HG02970 (cell line): ENCODE data around the gene F13A1.

Experiments
- ATAC-seq: cut with Tn5 transposase; IDR thresholded peaks from one replicate; pipeline ENCODE4 v1.9.1; 2021; ENCODE audit warnings: mild to moderate bottlenecking, moderate library complexity, moderate number of reproducible peaks; ENCODE audit not compliant: unreplicated experiment, low FRiP score

Gene F13A1

DNA sequence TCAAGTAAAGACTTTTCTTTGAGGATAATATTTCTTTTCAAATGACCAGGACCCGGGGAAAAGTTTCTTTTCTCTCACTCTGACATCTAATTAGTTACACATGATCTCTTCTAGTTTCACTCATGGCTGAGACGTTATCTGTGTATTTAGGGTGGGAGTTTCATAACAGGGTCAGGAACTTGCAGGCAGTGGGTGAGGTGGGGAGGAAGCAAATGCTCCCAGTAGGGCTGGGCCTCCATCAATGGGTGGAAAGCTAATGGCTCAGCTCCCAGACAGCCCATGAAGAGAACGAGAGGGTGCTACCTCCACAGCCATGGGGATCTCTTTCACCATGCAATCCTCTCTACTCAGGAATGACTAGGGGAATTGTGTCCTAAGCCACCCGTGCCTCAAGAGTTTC lies 119.3 kb downstream of the F13A1 start:
- ATAC-seq = no peak

DNA sequence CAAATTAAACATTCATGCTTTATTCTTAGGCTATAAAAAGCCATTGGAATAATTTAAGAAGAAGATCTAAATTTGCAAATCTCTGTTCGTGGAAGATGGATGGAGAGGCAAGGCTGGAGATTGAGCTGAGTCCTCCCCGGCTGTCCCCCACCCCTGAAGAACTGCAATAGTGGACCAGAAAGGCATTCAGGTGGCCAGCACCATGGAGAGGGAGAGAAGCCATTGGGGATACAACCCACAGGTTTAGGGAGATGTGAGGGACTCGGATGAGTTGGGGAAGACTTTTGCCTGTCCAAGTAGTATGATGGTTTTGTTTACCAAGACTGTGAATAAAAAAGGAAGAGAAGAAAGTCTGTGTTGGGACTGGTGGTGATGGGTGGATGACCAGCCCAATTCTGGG lies 120.8 kb downstream of the F13A1 start:
- ATAC-seq = no peak

DNA sequence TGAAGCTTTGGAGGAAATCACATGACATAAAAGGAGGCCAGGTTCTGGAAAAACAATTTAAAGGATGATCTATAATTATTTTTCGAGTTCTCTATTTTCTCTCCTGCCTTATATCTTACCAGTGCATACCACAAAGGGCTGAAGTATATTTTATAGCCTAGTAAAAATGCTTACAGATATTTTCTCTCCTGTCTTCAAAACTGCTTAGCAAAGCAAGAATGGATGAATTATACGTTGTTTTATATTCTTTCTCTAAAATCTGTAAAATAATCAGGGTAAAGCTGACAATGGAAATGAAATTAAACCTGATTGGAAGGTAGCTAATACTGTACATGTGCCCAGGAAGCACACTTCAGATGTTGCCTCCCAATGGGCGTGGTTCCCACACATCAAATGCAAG lies 123.7 kb downstream of the F13A1 start:
- no peak for ATAC-seq

DNA sequence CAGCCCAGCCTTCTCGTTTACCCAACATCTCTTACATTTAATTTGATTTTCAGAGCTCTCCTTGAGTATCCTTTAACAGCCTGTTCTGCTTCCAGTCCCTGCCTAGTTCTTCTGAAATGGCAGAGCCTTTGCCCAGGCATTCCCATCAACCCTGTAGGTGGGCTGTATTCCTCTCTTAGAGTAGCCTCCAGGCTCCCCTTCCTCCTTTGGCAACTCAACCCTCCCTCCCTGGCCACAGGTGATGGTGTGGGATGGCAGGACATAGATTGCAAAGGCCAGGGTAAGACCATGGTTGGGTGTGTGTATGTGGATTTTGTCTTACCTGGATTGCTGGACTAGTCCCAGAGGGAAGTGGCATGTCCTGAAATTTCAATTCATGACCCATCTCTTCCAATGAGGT lies 125.4 kb downstream of the F13A1 start:
- no peak for ATAC-seq

DNA sequence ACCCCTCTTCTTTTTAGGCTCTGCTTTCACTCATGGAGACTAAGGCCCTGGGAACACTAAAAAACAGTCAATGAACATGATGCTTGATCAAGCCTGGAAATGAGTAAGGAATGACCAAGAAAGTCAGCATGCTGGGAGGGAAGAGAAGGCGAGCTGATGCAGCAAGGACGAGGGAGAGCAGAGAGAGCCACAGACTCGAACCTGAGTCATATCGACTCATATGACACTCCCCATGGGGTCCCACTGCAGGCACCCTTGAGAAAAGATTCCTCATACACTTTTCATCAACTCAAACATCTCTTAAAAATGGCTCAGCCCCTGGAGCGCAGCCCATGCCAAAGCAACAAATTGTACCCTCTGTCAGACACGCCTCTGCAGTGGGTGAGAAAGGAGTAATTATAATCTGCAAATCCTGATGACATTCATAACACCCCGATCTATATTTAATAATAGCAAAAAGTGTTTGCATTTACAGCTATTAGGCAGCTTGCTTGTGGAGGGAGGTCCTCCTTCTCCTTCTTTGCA lies 127.2 kb downstream of the F13A1 start:
- no peak for ATAC-seq

DNA sequence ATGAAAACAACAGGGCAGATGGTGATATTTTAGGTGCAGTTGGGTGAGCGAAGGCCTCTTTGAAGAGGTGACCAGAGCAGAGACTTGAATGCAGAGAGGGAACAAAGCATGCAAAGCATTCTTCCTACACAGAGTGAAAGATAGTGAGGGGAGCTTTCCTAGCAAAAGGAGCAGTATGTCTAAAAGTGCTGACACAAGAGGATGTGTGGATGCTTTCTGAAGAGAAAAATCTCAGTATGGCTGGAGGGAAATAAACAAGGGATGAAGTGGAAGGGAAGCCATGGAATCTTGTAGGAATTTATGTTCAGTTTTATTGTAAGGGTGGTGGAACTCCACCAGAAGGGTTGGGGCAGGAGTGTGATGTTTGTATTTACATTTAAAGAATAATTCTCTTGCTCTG lies 128.6 kb downstream of the F13A1 start:
- ATAC-seq = no peak

DNA sequence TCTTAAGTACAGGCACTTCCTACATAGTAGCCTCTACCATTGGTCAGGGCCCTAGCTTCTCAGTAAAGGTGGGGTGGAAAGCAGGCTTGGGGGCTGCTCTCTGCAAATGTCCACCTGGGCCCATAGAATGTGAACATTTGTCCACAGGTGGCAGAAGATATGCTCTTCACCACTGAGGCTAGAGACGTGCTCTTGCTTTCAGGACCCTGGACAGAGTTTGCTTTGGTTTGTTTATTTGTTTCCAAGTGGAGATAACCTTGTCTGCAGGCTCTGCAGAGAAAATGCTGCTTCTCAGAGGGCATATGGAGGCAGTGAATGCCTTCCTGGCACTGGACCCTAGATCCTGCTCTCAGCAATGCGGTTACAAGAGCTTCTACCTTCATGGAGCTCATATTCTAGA lies 129.0 kb downstream of the F13A1 start:
- no peak for ATAC-seq

DNA sequence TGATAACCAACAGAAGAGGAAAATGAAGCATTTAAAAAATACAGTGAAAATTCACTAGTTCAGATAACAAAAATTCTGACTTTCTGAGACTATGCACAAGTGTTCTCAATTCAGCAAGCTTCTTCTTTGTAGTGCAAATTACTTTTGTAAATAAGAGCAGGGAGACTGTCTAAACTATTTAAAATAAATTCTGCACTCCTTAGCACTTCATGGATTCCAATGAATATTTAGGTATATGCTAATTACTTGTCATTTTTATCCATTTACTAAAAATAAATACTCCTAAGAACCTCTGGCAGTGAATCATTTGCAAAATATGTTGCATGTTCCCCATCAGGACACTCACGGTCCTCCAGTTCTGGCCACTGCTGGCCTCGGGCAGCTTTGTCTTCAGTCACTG lies 139.8 kb downstream of the F13A1 start:
- no peak for ATAC-seq

DNA sequence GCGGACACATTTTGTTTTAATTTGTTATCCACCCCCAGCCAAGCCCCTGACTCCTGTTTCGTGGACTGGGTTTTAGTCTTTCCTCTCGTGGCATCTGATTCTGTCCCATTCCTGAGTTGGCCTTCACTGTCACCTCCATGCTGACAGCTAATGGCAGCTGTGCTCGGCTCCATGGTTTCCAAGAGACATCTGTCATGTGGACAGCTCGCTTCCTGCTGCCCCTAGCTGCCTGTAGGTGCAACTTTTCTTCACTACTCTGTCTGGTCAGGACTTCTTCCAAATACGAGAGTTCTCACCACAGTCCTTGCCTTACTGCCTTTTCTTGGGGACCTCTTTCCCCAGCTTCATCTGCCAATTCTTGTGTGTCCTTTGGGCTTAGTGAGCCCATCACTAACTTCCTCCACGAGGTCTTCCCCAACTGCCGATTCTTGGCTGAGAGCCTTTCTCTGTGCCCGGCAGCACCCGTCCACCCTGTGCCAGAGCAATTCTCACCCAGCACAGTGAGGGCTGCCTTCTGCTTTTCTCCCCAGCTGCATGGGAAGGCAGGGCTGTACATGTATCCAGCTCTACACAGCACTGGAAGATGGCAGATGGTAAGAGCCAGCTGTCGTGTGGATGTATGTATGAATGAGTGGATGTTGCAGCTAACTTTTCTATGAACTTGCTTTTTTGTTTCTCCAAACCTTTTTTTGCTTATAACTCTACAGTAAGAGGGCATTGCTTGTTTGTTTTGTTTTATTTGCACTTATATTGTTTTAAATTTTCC lies 140.4 kb downstream of the F13A1 start:
- ATAC-seq = no peak

DNA sequence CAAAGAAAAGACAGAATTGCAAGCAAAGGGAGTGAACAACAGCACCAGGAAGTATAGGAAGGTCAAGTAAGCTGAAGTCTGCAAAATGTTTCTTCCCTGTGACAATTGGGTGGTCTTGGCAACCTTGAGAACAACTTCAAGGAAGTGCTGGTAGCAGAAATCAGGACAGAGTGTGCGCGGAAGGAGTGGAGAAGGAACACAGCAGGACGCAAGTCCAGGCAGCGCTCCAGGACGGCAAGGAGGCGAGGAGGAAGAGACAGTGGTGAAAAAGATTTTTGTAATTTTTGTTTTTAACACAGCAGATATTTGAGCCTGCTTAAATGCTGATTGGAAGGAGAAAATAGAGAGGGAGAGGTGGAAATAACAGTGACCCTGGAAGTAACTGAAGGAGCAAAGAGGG lies 141.7 kb downstream of the F13A1 start:
- ATAC-seq = no peak

DNA sequence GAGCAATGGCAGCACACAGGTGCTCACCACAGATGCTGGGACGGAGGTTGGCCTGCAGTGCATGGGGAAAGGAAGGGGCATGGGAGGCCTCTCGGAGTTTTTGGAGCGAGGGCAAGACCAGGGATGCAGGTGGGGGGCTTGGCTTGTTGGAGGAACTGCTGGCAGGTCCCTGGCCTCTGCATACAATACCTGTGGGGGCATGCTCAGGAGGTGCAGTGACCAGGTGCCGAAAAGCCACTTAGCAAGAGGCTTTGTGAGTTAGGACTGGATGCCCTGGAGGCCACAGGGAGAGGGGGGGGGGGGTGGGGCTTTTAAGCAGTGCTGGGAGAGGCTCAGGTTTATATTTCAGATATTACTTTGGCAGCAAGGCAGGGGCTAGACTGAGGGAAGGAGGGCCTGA lies 142.7 kb downstream of the F13A1 start:
- no peak for ATAC-seq

DNA sequence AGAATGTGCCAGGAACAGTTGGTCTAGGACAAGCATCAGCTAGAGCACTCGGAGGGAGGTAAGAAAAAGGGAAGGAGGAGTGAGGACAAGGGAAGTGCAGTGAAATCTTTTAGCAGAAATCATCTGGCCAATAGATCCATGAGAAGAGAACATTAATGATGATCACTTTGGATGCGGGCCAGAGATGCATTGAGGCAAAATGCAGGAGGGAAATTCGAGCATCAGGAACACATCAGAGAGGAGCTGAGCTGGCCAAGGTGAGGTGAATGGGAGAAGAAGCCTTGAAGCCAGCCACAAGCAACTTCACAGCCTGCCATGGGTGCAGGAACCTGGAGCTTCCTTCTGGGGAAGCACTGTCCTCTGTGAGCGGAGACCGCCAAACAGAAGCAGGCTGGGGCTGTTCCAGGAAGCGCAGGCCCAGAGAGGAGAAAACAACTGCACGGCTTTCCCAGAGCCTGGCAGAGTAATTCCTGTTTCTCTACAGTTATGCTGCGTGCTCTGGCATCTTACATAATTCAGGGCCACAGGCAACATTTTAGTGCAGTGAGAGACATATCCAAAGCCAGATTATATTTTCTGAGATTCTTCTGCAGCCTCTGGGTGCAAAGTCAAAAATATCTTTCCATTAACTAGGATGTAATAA lies 143.8 kb downstream of the F13A1 start:
- no peak for ATAC-seq

DNA sequence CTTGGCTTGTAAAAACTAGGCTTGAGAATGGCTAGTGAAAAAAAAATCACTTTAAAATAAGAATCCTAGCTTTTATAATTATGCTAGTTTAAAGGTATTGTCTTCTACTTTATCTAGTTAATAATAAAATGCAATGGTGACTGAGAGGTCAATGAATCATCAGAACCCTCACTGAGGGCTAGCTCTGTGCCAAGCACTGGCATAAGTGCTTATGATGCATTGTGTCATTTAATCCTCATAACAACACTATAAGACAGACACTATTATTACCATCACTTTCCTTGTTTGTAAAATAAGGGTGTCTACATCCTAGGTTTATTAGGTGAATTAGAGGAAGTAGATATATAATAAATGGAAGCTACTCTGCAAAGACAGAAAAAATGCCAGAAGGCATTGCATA lies 144.3 kb downstream of the F13A1 start:
- no peak for ATAC-seq

DNA sequence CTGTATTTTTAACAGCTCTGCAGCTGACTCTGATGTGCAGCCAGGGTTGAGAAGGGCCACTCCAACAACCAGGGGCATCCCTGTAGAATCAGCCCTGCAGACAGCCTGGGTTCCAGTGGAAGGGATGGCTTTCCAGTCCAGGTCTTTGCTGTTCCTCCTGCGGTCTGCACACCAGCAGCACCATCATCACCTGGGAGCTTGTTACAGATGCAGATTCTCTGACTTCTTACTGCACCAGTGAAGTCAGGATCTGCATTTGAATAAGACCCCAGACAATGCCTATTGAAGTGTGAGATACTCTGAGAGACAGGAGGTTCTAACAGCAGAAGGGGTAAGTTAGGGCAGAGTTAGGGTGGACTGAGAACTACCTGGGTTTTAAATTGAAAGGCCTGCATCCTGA lies 151.3 kb downstream of the F13A1 start:
- no peak for ATAC-seq

DNA sequence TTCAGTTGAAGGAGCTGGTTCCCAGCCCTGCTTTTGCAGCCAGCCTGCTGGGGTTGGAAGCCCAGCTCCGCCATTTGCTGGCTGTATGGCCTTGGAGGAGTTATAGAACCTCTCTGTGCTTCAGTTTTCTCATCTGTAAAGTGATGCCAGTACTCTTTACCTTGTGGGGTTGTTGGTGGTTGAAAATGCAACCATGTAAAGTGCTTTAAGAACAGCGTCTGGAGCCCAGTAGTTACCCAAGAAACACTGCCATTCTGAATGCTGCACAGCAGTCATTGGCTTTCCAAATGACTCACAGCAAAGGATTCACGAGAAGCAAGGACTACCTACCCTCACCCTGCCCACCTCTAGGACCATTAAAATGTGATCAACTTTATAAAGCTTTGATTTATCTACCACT lies 154.4 kb downstream of the F13A1 start:
- ATAC-seq = no peak

DNA sequence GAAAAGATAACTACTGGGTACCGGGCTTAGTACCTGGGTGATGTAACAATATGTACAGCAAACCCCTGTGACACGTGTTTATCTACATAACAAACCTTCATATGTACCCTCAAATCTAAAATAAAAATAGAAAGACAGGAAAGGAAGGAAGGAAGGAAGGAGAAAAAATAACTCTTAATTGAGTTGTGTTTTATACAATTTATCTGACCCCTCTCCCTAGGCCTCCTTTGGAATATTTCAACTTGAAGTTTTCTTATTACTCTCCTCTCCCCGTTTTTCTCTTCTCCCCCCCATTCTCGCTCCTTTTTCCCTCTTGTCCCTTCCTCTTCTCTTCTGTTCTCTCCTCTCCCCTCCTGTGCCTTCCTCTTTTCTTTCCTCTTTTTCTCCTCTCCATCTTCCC lies 156.1 kb downstream of the F13A1 start:
- no peak for ATAC-seq

DNA sequence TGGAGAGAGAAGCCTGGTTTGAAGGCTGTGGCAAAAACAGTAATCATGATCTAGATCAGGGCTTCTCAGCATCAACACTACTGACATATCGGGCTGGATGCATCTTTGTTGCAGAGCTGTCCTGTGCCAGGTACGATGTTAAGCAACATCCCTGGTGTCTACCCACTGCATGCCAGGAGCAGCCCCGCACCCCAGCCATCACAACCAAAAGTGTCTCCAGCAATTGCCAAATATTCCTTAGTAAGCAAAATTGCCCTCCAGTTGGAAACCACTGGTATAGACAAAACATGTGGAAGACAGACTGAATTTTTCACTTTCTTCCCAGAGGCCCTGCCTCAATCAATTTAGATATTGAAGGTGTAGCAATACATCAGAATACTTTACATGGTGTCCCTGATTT lies 166.1 kb downstream of the F13A1 start:
- ATAC-seq = no peak

DNA sequence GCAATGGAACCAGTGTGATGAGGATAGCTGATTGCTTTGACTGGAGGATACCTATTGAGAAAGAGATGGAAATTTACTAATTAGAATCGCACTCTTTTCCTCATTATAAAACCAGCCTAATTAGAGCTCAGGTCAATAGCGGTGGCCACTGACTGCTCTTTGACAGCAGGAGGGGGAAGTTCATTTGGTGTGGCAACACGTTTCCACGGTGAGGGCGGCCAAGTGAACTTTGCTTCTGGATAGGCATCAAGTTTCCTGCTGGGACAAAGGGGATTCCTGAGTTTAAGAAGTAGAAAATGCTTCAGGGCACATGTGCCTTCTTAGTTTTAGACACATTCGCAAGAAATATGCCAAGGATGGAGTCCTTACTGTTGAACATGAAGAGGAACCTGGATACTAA lies 168.4 kb downstream of the F13A1 start:
- ATAC-seq = no peak

DNA sequence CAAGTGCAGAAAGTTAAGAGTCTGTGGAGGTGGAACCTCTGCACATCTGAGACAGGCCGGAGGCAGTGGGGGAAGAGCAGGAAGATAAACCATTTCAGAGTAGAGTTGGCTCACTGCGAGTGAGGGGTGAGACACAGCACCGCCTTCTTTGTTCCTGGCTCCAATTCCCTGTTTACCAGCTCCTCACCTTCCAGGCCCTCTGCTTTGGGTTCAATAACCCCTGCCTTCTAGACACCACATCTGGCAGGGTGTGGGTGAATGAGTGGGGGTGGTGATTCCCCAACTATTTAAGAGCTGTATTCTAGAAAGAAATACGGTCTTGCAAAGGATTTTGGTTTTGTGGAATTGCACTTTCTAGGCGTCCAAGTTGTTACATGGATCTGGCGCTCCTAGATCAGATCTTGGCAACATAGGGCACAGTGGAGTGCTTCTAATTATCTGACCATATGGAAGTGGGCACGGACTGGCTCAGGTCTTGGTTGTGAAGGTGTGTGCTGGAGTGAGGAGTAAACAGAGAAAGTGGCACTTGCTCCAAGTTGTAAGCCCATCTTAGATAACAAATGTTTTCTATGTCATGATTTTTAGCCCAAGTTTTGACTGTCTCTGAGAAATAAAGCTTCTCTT lies 172.2 kb downstream of the F13A1 start:
- no peak for ATAC-seq

DNA sequence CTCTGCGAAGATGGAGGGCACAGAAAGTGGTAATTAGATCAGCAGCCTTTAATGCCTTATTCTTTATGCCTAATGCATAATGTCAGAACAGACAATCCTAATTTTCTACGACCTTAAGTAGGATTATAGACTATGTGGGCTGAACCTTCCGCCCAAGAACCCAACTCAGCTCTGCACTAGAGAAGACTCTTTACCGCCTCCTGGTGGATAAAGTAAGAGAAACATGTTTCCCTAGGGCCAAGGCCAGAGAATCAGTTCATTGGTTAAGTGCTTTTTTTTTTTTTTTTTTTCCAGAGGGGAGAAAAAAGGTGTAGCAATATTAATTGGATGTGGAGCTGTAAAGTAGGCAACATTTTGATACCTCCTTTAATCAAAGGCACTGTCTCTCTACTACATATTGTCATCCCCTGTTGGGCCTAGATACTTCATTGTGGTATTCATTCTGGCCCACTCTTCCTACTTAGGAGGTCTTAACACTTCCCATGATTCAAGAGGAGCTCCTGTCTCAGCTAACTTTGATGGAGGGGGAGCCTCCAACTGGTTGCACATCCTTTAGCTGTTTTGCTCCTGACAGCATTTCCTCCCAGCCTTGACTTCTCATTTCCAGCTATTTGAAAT lies 188.9 kb downstream of the F13A1 start:
- ATAC-seq = no peak

DNA sequence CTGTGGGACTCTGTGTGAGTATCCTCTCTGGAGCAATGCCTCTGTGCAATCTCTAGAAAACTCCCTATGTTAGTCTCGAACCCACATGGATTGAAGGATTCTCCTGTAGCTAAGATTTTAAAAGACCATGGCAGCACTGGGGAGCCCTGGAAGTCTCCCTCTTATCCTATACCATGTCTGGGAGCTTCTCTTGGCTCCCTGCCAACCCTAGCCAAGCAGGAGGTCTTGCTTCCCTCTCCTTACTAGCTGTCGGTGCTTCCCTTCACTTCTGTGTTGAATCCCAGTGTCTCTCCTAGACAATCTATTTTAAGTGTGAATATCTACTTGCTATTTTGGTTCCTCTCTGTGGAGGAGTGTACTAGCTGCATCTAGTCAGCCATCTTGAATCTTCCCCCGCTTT lies 195.0 kb downstream of the F13A1 start:
- ATAC-seq = no peak
